Glomerular endothelial cell (primary cell): ENCODE results near the gene CAMKK1. TPM values are rescaled to one million over a fixed set of nuclear protein-coding genes. Genes with fewer than 3 reads are reported as not detected.

ENCODE experiments used
- DNase-seq: peaks from one replicate; pipeline ENCODE4 v3.0.0-alpha.2; 2011; ENCODE audit warnings: low read depth, low spot score; ENCODE audit errors: extremely low read depth
- total RNA-seq: library from RNA; depleted of rRNA; stranded (reverse); fragments of >200 nt; gene quantifications from 2 replicates; pipeline ENCODE4 v1.2.3, GENCODE V29; 2015

CAMKK1 gene
- total RNA-seq: 3.7 and 3.9 TPM in 2 replicates

- no peak for DNase-seq
Observed at GRCh38 chr17:3893003-3893719, at the start of gene CAMKK1. Gene CAMKK1 (minus strand): TSS chr17:3893053. CDS start chr17:3885687, 7,366 bp downstream.

- DNase-seq: no peak
Observed at GRCh38 chr17:3940965-3941698, 48.3 kb upstream of the CAMKK1 start.

GRCh38 chr17:3937359-3937758 is 44.5 kb upstream of the CAMKK1 start:
- DNase-seq: no peak

GRCh38 chr17:3935825-3936355 is 43.0 kb upstream of the CAMKK1 start:
- DNase-seq: no peak

GRCh38 chr17:3935140-3935542 is 42.3 kb upstream of the CAMKK1 start:
- peak; percentile 41 for DNase-seq

- DNase-seq: no peak
Observed at GRCh38 chr17:3929764-3930163, 36.9 kb upstream of the CAMKK1 start.

GRCh38 chr17:3929181-3929580 is 36.3 kb upstream of the CAMKK1 start:
- no peak for DNase-seq

GRCh38 chr17:3928406-3928805 is 35.6 kb upstream of the CAMKK1 start:
- no peak for DNase-seq

GRCh38 chr17:3927628-3928340 is 34.9 kb upstream of the CAMKK1 start:
- no peak for DNase-seq

GRCh38 chr17:3926860-3927627 is 34.2 kb upstream of the CAMKK1 start:
- no peak for DNase-seq

- DNase-seq: no peak
Observed at GRCh38 chr17:3925684-3926485, 33.0 kb upstream of the CAMKK1 start.

GRCh38 chr17:3924512-3925350 is 31.9 kb upstream of the CAMKK1 start:
- no peak for DNase-seq

- DNase-seq: no peak
Observed at GRCh38 chr17:3923466-3924190, 30.8 kb upstream of the CAMKK1 start.

- DNase-seq: no peak
Observed at GRCh38 chr17:3922765-3923164, 29.9 kb upstream of the CAMKK1 start.

- no peak for DNase-seq
Observed at GRCh38 chr17:3921502-3922319, 28.9 kb upstream of the CAMKK1 start.

- DNase-seq: no peak
Observed at GRCh38 chr17:3921006-3921405, 28.2 kb upstream of the CAMKK1 start.

- no peak for DNase-seq
Observed at GRCh38 chr17:3919123-3919624, 26.3 kb upstream of the CAMKK1 start.
